Parathyroid adenoma (tissue), 2 donors: ENCODE measurements around the gene PDF.
"Not testable (repeated sequence)": the region's sequence is repeated elsewhere in the genome, so short reads cannot be mapped to it uniquely, and the experiment has no call there.

ENCODE experiments used
- H2AFZ ChIP-seq: fragments of 300-600 bp; sonication (generic); one replicate; pipeline ENCODE4 v1.7.0; 2017; ENCODE audit warnings: antibody characterized with exemption, mild to moderate bottlenecking
- H3K27ac ChIP-seq: fragments of 300-600 bp; sonication (generic); one replicate; pipeline ENCODE4 v1.7.0; 2017
- H3K27me3 ChIP-seq: fragments of 300-600 bp; sonication (generic); one replicate; pipeline ENCODE4 v1.7.0; 2017; ENCODE audit warnings: low read length; ENCODE audit not compliant: control insufficient read depth, insufficient read depth
- H3K36me3 ChIP-seq: fragments of 300-600 bp; sonication (generic); one replicate; pipeline ENCODE4 v1.7.0; 2017; ENCODE audit warnings: low read length; ENCODE audit not compliant: control insufficient read depth, insufficient read depth
- H3K4me1 ChIP-seq: fragments of 300-600 bp; sonication (generic); one replicate; pipeline ENCODE4 v1.7.0; 2017; ENCODE audit warnings: control low read depth
- H3K4me2 ChIP-seq: fragments of 300-600 bp; sonication (generic); one replicate; pipeline ENCODE4 v1.7.0; 2017; ENCODE audit warnings: low read length
- H3K4me3 ChIP-seq: fragments of 300-600 bp; sonication (generic); one replicate; pipeline ENCODE4 v1.7.0; 2017; ENCODE audit warnings: low read depth, low read length
- H3K79me2 ChIP-seq: fragments of 300-600 bp; sonication (generic); one replicate; pipeline ENCODE4 v1.7.0; 2017; ENCODE audit warnings: control low read depth
- H3K9ac ChIP-seq: fragments of 300-600 bp; sonication (generic); one replicate; pipeline ENCODE4 v1.7.0; 2017; ENCODE audit warnings: mild to moderate bottlenecking
- H3K9me3 ChIP-seq: fragments of 300-600 bp; sonication (generic); one replicate; pipeline ENCODE4 v1.7.0; 2017; ENCODE audit warnings: low read length; ENCODE audit not compliant: control insufficient read depth
- CTCF ChIP-seq: fragments of 300-600 bp; sonication (generic); IDR thresholded peaks from one replicate; pipeline ENCODE4 v1.7.0; 2017; ENCODE audit warnings: antibody characterized with exemption, mild to moderate bottlenecking
- donor health status: primary hyperparathyroidism.

Gene PDF

GRCh38 chr16:69365901-69366300, 35.5 kb upstream of the PDF start:
- Histone ChIP-seq H3K79me2 (peaks cover 6% of the 10 kb centered on the region), H3K9me3 (no peaks in the 10 kb centered on the region), H2AFZ (no peak overlapping the region), H3K9ac (no peak overlapping the region), H3K4me1 (no peaks in the 10 kb centered on the region), H3K36me3 (no peaks in the 10 kb centered on the region), H3K4me3 (no peak overlapping the region), H3K27ac (no peak overlapping the region), H3K27me3 (no peaks in the 10 kb centered on the region), H3K4me2 (no peak overlapping the region)
- no peak for TF ChIP-seq CTCF

GRCh38 chr16:69364088-69364487, 33.7 kb upstream of the PDF start:
- Histone ChIP-seq H2AFZ (no peak overlapping the region), H3K4me2 (no peak overlapping the region), H3K36me3 (no peaks in the 10 kb centered on the region), H3K27me3 (no peaks in the 10 kb centered on the region), H3K4me1 (no peaks in the 10 kb centered on the region), H3K4me3 (no peak overlapping the region), H3K9me3 (no peaks in the 10 kb centered on the region), H3K79me2 (peaks cover 10% of the 10 kb centered on the region), H3K27ac (no peak overlapping the region), H3K9ac (no peak overlapping the region)
- no peak for TF ChIP-seq CTCF

- TF ChIP-seq CTCF = no peak
- Histone ChIP-seq H3K4me3 (no peak overlapping the region), H3K36me3 (no peaks in the 10 kb centered on the region), H3K9me3 (no peaks in the 10 kb centered on the region), H3K27ac (no peak overlapping the region), H3K9ac (no peak overlapping the region), H3K79me2 (peaks cover 5% of the 10 kb centered on the region), H3K4me2 (no peak overlapping the region), H2AFZ (no peak overlapping the region), H3K27me3 (no peaks in the 10 kb centered on the region), H3K4me1 (no peaks in the 10 kb centered on the region)
Observed at GRCh38 chr16:69363281-69363717, 32.9 kb upstream of the PDF start.

- H3K27me3 ChIP-seq, H2AFZ ChIP-seq, H3K4me1 ChIP-seq, H3K79me2 ChIP-seq, H3K27ac ChIP-seq, H3K9me3 ChIP-seq, H3K4me3 ChIP-seq, H3K9ac ChIP-seq, H3K4me2 ChIP-seq, H3K36me3 ChIP-seq: not testable (repeated sequence)
Observed at GRCh38 chr16:69360070-69360469, 29.7 kb upstream of the PDF start.

GRCh38 chr16:69351309-69352027, 21.1 kb upstream of the PDF start, which contains the start of gene TMED6:
TSS of gene TMED6 (minus strand) at chr16:69351786. CDS start at chr16:69351753, 33 bp downstream.
- H3K27me3 ChIP-seq = no peaks in the 10 kb centered on the region
- H3K36me3 ChIP-seq = no peaks in the 10 kb centered on the region
- no peak within 1 kb of the TSS for H2AFZ ChIP-seq
- H3K4me1 ChIP-seq = no peaks in the 10 kb centered on the region
- TF ChIP-seq CTCF = no peak
- H3K79me2 ChIP-seq = no peaks in the 10 kb centered on the region
- H3K27ac ChIP-seq = no peak within 1 kb of the TSS
- H3K4me3 ChIP-seq = no peak within 1 kb of the TSS
- H3K4me2 ChIP-seq = no peak within 1 kb of the TSS
- no peaks in the 10 kb centered on the region for H3K9me3 ChIP-seq
- no peak within 1 kb of the TSS for H3K9ac ChIP-seq
